Skin of body (tissue), 2 donors: Measurements from ENCODE around the gene RNF114. TPM values are rescaled to one million over a fixed set of nuclear protein-coding genes. Genes with fewer than 3 reads are reported as not detected.

ENCODE experiments used
- DNase-seq: peaks from one replicate; lab custom pipeline; 2025; lab: John Stamatoyannopoulos, UW
- total RNA-seq: library from RNA; depleted of rRNA; stranded (reverse); fragments of >200 nt; gene quantifications from one replicate; pipeline ENCODE4 v1.2.3, GENCODE V29; 2014

The RNF114 gene
- total RNA-seq, 1 donor from 2014 or later: 36.4 TPM

- DNase-seq: no peak
Measured at GRCh38 chr20:49904440-49905214, 31.6 kb upstream of the RNF114 start.

DNA sequence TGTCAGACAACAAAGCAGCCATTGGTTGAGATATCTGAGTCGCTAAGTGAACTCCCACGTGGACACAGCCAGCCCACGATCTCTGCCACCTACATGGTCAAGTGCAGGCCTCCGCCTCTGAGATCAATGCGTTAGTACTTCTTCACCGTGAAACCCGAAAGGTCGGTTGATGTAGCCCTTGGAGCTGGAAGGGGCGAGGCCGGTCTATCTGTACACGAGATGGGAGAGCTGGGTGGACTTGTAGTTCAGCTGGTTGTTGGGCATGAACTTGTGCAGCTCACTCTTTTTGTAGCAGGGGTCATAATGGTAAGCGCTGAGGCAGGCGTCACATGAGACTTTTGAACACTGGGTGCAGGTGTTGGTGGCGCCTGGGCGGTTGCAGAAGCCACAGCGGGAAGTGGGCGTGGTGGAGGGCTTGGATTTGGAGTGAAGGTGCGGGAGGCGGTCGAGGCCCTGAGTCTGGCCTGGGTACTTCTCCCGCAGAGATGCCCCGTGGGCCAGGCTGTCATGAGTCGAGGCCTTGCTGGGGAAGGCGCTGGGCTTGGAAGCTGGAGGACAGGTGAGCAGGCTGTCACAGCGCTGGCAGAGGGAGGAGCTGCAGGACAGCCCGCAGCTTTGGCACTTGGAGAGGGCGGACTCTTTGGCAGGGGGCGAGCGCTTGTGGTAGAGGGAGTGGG lies 30.6 kb upstream of the RNF114 start:
- no peak for DNase-seq

GRCh38 chr20:49906101-49906604 lies 30.0 kb upstream of the RNF114 start:
- no peak for DNase-seq

GRCh38 chr20:49906615-49907154 lies 29.5 kb upstream of the RNF114 start:
- no peak for DNase-seq

DNA sequence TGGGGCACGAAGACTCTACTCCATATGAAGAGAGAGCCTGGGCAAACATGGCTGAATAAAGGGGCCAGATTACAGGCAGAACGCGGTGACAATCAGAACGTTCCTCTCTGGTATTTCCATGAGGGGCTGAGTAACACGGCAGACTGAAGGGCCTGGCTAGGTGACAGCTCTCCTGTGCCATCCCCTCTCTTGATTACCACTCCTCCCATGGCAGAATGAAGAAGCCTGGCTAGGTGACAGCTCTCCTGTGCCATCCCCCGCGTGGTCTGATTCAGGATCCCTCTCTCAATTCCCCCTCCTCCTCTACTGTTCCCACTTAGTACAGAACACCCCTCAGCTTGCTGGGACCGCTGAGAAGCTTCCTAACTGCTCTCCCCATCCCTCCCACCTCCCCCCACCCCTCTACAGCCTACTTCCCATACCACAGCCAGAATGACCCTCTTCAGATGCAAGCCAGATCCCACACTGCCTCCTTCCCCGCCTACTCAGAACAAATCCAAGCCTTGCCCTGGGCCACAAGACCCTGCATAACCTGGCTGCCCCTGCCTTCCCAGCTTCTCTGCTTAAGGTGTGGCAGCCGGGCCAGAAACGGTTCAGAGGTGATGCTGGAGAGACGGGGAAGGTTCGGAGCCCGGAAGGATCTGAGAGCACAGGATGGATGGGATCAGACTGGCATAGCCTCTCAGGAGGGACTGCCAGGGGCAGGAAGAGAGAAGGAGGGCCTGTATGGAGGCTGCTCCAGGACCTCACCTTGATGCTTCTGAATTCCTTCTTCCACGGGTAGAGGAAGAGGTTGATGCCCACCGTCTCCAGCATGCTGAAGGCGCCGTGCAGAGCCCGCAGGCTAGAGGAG lies 28.6 kb upstream of the RNF114 start:
- DNase-seq: no peak

DNA sequence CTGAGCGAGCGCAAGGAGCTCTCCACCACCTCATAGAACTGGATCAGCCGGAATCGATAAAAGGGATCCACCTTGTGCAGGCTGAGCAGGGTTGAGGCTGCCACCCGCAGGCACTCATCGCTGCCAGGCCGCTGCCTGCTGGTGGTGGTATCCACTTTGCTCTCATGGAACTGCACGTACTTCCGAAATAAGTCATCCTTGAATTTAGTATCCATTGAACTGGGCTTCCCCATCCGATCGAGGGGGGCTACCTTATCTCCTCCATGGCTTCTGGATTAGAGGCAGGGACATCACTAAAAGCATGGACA lies 28.0 kb upstream of the RNF114 start:
- no peak for DNase-seq

DNA sequence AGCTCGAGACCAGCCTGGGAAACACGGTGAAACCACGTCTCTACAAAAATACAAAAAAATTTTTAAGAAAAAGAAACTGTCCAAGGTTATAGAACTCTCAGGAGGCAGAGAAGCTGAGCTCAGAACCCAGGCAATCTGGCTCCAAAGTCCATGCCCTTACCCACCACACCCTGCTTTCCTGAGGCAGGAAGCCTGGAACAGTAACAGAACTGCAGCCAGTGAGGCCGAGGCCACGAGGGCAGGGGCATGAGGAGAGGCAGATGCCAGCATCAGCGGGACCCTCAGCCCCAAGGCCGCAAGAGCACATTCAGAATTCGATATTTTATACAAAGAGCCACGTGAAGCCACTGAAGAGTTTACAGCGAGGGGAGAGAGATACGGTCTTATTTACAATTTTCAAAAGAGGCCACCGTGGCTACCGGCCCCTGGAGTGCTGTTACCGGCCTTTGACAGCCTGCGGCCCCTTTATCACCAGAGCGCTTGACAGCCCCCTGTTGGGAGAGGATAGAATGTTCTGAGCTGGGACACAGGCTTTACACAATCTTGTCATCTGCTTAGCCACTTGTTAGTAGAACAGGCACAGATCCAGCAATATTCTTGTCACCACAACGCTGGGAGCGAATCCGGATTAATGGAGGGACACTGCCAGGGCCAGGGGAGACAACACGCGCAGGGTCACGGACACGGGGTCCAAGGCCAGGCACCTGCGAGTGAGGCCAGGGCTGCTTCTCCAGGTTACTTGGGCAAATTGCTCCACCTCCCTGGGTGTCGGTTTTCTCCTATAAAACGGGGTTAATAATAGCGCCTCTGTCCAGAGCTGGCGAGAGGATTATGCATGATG lies 26.5 kb upstream of the RNF114 start:
- DNase-seq: no peak

DNA sequence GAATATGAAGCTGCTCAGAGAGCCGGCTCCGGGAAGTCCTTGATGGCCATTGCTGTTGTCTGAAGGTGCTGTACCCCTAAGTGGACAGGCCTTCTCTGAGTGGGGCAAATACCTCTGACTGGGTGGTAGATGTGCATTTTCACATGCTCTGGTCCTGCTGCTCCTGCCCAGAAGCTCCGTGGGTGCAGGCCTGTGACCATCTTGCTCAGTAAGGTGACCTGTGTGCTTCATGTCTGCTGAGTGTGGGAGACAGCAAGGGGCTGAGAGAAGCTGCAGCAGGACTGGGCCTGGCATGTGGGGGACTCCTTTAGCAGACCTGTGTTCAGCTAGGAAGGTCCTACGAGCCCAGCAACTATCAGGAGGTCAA lies 25.9 kb upstream of the RNF114 start:
- no peak for DNase-seq

GRCh38 chr20:49913399-49914047 lies 22.7 kb upstream of the RNF114 start:
- no peak for DNase-seq

- DNase-seq: no peak
Measured at GRCh38 chr20:49914310-49915117, 21.7 kb upstream of the RNF114 start.

- no peak for DNase-seq
Measured at GRCh38 chr20:49915118-49915379, 21.1 kb upstream of the RNF114 start.

DNA sequence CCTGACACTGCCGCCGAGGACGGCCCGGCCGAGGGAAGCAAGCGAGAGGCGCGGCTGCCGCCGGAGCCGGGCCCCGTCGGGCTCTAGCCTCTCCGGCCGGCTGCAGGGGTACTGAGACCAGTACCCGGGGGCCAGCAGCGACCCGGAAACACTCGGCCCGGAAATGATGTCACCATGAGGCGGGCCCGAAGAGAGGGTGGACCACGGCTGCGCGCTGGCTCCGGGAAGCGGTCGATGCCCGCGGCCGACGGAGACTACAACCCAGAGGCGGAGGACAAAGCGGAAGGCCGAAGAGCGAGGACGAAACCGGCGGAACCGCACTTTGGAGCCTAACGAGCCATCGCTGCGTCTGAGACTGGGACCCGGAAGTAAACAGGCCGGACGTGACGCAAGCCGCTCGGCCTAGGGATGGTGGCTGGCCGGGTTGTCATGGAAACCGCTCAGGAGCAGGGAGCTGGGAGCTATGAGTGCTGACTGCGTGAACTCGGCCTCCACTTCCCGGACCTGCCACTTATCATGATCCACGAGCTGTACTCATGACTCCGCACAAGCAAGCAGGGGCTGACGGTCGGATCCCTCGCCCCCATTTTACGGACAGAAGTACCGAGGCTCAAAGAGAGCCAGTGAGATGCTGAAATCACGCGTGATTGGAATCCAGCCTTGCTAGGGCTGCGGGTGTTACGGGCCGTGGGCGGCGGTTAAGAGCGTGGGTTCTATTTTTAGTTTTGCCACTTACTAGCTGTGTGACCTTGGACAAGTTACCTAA lies 20.6 kb upstream of the RNF114 start, which contains the start of gene SPATA2:
TSS of gene SPATA2 (minus strand) at position 150 of the 766 bp plus-strand sequence. CDS start 7,039 bp downstream, outside the sequence.
- peak; percentile 92 for DNase-seq

- no peak for DNase-seq
Measured at GRCh38 chr20:49916146-49917002, 19.8 kb upstream of the RNF114 start.

DNA sequence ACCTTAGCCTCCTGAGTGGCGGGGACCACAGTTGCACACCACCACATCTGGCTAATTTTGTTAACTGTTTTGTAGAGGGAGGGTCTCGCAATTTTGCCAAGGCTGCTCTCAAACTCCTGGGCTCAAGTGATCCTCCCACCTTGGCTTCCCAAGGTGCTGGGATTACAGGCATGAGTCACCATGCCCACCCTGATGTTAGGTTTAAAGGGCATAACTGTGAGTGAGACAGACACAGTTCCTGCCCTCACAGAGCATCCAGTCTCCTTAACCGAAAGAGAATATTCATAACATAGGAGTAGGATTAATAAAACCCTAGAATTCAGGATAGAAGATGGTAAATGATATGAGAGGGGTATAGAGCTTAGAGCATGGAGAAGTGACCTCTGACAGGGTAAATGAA lies 17.8 kb upstream of the RNF114 start:
- no peak for DNase-seq

- DNase-seq: no peak
Measured at GRCh38 chr20:49919009-49919408, 17.2 kb upstream of the RNF114 start.

GRCh38 chr20:49919461-49919860 lies 16.7 kb upstream of the RNF114 start:
- no peak for DNase-seq

GRCh38 chr20:49924247-49924646 lies 11.9 kb upstream of the RNF114 start:
- no peak for DNase-seq

DNA sequence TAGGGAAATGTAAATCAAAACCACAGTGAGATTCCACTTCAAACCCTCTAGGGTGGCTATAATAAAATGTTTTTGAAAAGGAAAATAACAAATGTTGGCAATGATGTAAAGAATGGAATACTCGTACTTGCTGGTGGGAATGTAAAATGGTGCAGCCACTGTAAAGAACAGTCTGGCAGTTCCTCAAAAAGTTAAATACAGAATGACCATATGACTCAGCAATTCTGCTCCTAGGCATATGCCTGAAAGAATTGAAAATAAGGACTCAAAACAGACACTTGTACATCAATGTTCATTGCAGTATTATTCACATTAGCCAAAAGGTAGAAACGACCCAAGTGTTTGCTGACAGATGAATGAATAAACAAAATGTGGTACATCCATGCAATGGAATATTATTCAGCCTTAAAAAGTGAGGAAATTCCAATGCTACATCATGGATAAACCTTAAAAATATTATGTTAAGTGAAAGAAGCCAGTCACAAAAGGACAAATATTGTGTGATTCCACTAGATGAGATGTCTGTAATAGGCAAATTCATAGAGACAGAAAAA lies 10.2 kb upstream of the RNF114 start:
- no peak for DNase-seq
